ENCODE measurements around the gene GPR162.

- no peak for TF ChIP-seq POLR2A (IDR thresholded peaks at IDR 0.05)
- TF ChIP-seq, protein P1, sequence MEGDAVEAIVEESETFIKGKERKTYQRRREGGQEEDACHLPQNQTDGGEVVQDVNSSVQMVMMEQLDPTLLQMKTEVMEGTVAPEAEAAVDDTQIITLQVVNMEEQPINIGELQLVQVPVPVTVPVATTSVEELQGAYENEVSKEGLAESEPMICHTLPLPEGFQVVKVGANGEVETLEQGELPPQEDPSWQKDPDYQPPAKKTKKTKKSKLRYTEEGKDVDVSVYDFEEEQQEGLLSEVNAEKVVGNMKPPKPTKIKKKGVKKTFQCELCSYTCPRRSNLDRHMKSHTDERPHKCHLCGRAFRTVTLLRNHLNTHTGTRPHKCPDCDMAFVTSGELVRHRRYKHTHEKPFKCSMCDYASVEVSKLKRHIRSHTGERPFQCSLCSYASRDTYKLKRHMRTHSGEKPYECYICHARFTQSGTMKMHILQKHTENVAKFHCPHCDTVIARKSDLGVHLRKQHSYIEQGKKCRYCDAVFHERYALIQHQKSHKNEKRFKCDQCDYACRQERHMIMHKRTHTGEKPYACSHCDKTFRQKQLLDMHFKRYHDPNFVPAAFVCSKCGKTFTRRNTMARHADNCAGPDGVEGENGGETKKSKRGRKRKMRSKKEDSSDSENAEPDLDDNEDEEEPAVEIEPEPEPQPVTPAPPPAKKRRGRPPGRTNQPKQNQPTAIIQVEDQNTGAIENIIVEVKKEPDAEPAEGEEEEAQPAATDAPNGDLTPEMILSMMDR (IDR thresholded peaks at IDR 0.05) = no peak
Observed at GRCh38 chr12:6834254-6834653, 12.6 kb downstream of the GPR162 start.
